HPDE6-E6E7 (cell line): ENCODE measurements around the gene TMEM238L.

ENCODE experiments used
- DNase-seq: peaks from one replicate; pipeline ENCODE4 v3.0.0; 2011; ENCODE audit warnings: missing footprints; ENCODE audit errors: extremely low spot score

Gene TMEM238L

DNA sequence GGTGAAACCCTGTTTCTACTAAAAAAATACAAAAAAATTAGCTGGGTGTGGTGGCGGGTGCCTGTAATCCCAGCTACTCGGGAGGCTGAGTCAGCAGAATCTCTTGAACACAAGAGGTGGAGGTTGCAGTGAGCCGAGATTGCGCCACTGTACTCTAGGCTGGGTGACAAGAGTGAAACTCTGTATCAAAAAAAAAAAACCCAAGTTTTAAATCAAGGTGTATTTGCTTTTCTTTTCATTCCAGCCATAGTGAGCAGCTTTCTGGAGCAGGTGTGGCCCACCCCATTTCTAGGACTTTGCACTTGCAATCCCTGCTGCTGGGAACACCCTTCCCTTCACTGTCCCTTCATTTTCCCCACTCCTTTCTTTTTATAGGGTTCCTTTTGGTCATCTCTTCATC is 28.8 kb downstream of the TMEM238L start:
- no peak for DNase-seq

DNA sequence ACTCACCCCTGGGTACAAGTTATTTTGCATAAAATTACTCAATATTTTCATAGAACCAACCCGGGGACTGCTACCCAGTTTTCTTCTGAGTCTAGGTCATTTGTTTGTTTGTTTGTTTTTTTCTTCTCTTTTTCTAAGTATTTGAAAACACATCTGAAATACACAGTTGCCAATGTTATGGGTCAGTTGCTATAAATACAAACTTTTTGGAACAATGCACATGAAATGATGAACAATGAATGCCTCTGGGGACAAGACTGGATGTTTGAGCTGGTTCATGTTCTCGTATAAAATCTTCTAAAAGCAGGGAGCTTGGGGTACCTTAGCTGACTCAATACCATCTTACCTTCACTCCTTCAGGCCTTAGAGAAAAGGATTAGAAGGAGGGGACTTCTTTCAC is 30.5 kb downstream of the TMEM238L start:
- DNase-seq: no peak

DNA sequence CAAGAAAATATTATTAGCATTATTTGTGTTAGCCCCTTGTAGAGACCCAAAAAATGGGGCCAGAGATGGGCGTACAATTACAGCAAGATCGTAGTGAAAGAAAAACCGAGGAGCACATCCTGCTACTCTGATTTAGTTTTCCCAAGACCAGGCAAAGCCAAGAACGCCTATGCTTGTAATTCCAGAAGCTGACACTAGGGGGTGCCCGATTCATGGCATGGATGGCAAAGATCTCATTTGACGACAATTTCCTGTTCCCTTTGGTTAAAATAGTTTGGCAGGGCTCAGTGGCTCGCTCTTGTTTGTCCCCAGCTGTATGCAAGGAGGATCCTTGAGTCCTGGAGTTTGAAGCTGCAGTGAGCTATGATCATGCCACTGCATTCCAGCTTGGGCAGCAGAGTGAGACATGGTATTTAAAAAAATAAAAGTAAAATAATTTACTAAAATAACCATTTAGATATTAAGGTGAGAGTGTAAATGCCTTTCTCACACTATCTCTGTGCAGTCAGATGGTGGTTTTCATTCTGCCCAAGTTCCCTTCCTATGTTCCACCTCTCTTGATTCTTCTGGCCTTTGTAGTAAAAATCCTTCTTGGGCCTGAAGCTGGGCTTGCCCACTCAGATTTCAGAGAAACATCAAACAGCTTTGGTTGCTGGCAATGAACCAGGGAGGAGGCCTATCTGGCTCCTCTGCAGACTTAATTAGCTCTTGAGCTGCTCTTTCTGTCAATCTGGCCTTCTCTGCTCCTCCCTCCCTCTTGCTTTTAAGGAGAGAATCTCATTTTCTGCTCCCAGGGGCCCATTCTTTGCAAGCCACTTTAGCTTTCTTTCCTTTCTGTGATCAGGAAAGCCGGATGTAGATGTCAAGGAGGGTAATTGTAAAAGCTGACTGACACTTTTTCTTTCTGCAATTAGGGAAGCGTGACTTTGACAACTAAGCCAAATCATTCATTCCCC is 31.2 kb downstream of the TMEM238L start:
- DNase-seq: no peak

DNA sequence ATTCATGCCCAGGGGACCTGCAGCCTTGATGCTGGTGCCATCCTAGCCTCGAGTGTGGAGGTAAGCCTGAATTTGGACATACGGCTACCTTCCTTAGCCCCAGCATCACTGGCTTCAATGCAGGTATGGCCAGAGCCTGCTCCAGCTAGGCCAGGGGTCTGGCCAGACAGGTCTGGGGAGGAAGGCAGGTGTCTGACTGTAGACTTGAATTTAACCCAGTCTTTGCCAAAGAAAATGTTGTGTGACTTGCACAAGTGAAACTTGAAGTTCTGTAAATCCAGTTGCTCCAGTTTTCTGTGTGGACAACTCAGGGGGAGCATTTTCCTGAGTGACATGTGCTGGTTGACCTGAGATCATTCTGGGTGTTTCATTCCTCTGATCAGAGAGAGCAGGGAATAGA is 32.8 kb downstream of the TMEM238L start:
- no peak for DNase-seq

DNA sequence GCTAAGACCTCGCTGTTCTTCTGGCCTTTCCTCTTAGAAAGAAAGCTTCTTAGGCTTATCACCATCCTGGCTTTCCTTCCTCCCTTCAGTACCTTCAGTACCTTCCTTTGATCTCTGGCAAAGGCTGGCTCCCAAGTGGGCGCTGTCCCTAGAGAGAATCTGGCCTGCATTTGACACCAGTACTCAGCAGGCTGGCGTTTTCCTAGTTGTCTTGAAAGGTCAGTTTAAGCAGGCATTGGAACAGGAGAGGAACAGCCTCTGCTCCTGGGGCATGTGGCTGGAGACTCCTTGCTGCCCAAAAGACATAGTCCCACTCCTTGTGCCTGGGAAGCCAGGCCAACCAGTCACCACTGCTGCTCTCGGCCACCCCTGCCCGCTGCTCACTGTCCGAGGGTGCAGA is 34.1 kb downstream of the TMEM238L start:
- DNase-seq: no peak

DNA sequence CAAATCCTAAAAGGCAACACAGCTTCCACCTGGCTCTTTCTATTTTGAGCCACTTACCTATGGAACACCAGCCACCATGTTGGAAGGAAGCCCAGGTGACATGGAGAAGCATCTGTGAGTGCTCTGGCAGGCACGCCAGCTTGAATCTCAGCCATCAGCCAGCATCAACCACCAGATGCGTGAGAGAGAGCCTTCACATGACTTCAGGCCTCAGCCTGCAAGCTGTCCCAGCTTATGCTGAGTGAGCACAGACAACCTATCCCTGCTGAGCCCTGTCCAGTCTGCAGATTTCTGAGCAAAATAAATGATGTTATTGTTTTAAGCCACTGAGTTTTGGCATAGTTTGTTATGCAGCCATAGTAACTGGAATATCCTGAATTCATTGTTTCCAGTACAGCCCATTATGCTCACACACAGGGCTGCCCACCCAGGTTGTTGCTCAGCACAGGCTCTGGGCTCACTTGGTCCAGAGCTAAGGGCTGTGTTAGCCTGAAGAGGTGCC is 35.1 kb downstream of the TMEM238L start:
- DNase-seq: no peak

DNA sequence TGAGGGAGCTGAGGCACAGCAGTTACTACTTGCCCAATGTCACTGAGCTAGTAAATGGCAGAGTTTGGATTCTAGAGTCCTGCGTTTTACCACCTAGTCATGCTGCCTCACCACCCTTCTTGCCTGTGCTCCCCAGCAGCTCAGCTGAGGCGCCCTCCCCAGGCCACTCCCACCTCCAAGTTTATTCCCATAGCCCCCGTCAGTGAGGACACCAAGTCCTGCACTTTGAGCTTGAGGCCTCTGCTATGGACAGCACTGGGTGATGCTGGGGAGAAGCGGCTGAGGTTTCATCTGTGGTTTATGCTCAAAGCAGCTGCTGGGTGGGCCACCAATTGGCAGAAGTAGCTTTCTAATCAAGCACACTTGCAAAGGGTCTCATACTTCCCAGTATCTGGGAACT is 36.7 kb downstream of the TMEM238L start:
- no peak for DNase-seq

DNA sequence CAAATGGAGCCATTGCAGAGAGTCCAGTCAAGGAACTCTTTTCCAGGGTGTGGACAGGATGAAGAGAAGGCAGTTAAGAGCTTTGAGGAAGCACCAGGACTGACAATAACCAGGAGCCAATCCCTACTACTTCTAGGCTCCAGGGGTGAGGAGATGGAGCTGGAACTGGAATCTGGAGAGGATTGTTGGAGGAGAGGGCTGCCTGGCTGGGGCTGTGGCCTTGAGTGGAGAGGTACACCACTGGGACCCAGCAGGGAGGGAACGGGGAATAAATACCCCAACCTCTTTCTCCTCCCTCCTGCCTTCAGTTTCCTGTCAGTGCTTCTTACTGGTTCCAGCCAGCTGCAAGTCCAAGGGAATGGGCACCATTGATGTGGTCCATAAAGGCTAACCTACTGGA is 41.9 kb downstream of the TMEM238L start:
- no peak for DNase-seq

DNA sequence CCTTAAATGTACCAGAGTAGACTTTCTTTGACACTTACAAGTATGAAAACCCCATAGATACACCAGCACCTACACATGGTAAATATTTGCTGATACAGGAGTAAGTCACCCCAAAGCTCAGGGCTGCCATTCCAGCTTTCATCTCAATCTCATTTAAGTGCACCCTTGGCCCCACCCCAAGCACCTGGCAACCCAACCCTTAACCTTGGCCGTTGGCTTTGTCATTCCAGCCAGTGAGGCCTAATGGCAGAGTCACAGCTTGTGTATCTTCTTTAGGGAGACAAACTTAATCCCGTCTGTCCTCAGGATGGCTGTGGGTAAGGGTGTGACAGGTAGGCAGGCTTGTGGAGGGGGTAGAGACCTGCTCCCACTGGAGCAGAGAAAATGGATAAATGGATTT is 42.6 kb downstream of the TMEM238L start:
- no peak for DNase-seq

DNA sequence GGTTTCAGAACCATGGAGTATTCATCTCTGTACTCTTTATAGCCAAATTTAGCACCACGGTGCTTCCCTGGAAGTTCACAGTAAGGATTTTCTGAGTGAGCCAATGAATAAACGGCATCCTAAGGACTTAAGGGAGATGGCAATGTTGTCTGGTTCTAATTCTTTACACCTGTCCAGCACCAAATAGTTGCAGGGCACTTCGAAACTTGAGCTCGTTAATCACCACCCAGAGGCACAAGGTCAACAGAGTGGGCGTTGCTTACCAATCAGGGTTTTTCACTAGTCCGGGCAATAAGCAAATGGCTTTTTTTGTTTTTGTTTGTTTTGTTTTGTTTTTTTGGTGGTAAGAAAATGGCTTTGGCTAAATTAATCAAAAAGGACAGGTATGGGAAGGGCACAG is 45.8 kb downstream of the TMEM238L start:
- no peak for DNase-seq

DNA sequence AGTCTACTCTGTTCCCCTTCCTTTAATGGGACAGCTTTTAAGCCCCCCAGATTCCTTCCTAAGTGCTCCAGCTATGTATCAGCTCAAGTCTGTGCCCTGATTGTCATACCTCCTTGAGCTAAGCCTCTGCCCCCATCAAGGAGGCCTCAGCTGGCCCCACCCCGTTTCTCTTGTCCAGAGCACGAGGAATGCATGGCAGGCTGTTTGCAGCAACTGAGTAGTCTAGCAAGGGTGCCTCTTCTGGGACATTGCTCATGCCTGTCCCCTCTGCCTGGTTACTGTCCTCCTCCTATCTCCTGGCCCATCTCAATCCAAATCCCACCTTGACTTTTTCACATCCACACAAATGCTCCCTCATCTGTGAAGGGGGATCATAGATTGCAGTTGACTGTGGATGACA is 46.3 kb downstream of the TMEM238L start:
- DNase-seq: no peak

DNA sequence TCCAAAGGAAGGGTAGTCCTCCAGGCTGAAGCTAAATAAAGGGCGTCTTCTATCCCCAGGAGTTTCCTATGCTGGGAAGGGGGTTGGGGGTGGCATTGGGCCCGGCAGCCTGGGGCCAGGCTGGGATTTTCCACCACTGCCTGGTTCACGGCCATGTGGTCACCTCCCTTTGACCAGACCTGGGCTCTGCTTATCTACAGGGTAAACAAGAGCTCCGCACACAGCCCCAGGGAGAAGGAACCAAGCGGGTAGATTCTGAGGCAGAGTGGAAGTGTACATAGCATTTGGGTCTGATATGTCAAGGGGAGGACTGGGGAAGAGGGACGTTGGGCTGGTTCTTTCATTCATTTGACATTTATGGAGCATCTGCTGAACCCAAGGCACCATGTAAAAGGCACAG is 46.8 kb downstream of the TMEM238L start:
- DNase-seq: no peak

DNA sequence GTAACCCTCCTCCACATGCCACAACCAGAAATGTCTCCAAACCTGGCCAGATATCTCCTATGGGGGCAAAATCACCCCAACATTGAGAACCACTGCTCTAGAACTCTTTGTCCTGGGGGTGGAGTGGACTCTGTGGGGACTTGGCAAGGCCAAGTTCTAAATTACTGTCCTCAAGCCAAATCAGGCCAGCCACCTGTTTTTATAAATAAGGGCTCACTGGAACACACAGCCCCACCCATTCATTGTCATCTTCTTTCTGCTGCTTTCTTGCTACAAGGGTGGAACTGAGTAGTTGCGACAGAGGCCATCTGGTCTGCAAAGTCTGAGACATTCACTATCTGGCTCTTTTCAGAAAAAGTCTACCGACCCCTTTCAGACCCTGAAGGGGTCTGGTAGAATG is 47.3 kb downstream of the TMEM238L start:
- no peak for DNase-seq

DNA sequence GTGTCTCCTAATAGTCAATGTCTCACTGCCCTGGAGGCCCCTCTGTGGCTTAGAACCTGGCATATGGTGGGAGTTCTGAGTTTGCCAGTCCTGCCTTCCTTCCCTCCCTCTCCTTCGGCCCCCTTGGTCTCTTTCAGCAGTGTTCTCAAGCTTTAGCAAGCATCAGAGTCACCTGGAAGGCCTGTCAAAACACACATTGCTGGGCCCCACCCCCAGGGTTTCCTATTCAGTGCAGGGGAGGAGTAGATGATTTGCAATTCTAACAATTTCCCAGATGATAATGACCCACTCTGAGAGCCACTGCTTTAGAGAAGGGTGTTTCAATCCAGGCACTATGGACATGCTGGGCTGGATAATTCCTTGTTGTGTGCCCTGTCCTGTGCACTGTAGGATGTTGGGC is 47.7 kb downstream of the TMEM238L start:
- DNase-seq: no peak

DNA sequence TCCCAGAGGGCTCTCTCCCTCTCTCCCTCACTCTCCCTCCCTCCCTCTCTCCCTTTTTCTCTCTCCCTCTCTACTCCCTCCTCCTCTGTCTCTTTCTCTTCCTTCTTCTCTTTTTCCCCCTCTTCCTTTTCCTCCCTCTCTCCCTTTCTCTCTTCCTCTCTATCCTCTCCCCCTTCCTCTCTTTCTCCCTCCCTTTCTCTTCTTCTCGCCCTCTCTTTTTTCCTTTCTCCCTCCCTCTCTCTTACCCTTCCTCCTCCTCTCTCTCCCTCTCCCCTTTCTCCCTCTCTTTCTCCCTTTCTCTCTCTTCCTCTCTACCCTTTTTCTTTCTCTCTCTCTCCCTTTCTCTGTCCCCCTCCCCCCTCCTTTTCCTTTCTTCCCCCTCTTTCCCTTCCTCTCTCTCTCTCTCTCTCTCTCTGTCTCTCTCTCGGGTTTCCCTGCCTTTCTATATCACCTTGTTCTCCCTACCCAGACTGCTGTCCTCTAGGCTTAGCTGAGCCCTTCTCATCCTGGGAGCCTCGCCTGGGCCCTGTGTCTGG is 48.2 kb downstream of the TMEM238L start:
- no peak for DNase-seq

DNA sequence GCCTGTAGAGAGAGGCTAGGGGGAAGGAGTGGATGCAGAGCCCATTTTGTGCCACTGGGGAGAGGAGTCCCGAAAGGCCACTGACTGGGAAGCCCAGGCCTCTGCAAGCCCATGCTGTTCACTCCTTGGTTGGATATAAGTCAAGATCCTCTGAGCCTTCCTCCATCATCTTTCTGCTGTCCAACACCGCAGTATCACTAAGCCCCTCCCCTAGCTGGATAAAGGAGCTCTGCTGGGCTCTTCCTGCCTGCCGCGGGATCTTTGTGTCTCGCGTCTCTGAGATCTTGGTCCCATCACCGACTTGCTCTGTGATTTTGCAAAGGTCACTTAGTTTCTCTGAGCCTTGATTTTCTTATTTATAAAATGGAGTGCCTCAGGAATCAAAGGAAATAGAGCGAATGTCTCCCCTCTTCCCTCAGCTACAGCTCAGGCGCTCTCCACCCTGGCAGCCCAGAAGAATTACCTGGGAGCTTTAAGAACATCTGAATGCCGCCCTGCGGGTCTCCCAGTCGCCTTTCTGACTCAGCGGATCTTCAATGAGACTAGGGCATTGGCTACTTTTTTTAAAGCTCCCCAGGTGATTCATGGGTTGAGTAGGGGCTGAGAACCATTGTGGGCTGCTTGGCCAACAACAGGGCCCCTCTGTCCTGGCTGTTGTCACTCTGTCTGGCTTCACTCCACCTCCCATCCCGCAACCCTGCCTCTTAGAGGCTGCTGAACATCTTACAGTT is 48.9 kb downstream of the TMEM238L start:
- DNase-seq: no peak

DNA sequence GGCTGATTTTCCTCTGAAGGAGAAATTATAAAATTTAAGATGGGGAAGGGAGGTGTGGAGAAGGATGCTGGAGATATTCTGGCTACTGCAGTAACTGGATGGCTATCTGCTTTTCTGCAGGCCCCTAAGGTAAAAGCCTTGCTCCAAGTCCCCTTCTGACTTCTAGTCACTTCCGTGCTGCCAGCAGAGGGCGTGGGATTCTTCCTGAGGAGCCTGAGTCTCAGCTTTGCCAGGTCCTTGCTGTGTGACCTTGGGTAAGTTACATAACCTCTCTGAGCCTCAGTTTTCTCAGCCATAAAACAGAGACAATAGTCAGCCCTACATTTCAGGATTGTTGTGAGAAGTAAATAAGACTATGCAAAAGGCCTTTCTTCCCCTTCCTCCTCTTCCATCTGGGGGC is 49.8 kb downstream of the TMEM238L start:
- no peak for DNase-seq

DNA sequence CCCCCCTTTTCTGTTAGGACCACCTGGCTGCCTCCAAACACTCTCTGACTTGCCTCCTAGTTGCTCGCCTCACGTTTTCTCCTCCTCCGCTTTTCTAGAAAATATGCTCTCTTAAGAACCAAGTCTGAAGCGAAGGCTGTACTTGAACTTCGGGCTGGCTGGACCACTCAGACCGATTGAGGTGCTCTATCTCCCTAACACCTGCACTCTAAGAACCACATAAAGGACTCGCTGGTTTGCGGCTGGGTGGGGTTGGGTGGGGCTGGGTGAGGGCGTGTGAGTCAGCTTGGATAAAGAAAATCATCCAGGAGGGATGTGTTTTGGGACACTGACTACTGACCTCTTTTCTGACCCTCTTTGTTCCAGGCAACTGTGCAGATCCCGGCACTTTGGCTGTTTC is 51.2 kb downstream of the TMEM238L start:
- DNase-seq: no peak

DNA sequence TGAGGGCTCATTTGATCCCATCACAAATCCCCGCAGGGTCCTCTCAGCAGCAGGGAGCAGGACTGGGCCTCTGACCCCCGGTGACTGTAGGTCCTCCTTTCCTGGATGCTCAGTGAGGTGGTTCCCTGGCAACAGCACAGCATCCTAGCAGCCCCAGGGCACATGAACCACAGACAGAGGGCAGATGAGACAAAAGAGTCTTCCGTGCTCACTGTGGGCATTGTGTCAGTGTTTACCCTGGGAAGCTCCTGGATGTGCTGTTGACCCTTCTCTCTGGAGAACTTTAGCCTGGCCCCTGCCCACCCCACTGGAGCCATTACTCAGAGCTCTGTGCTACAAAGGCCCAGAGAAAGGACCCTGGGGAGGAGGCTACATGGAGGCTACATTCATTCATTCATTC is 52.3 kb downstream of the TMEM238L start:
- no peak for DNase-seq

DNA sequence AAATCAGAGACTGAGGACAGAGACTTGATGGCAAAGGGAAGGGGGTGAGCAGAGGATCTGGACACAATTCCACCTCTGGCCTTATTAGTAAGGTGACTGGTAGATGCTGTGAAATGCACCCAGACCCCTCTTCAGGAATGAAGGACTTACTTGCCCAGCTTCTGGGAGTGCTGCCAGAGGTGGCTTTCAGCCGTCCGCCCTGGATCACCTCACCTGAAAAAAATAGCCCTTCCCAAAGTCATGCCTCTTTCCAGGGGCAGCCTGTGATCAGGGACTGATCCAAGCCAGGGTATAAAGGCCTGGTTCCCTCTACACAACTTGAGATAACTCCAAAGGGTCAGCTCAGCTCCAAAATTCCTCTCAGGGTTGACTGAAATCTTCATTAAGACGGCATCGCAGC is 53.7 kb downstream of the TMEM238L start:
- no peak for DNase-seq

DNA sequence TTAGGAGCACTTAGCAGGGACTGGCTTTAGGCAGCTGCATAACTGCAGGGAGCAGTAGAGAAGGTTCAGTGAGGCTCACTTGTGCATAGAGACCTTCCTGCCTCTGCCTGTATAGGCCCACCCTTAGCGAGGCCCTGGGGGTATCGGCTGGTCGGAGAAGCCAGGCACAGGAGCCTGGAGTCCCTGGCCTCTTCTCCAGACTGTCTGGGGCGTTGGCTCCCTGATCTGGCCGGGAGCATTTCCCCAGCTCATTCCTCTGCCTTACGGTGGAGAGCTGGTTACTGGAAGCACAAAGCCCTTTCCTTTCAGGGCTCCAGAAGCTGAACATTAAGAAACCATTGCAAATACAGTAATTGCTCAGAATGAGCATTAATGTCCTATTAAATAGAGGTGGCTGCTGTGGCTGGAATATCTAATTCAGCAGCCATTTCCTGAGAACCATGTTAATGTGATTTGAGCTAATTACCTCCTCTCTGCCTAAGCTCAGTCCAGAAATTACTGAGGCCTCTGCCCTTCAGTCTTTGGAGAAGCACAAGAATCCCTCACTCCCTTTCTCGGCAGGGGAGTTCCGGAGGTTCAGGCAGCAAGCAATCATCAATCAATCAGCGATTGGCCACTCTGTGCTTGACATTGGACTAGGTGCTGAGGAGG is 55.2 kb downstream of the TMEM238L start:
- no peak for DNase-seq

DNA sequence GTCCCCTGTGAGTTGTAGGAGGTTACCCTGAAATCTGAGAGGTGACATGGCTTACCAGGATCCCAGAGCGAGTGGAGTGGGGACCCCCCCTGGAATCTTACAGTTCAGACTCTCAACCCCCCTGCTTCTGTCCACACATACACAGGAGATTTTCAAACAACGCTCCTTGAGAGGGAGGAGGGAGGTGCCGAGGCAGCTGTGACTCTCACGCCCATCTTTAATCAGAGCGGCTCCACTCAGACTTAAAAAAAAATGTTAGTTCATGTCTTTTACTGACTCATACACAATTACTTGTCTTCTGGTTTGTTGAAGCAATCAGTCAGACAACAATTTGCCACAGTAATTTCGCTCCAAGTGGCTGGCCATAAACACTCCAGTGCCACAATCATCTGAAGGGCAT is 58.7 kb downstream of the TMEM238L start:
- DNase-seq: no peak
